Hematopoietic multipotent progenitor cell treated with erythropoietin and hydrocortisone succinate and interleukin-3 and kit ligand, for 17 days (in vitro differentiated cells): ENCODE data around the gene CACNA2D1.
A peak's percentile ranks its signal among the peaks of the same experiment; 100 is the strongest.

Source experiments
- DNase-seq: peaks from one replicate; pipeline ENCODE4 v3.0.0-alpha.2; 2015; ENCODE audit warnings: low spot score

Gene CACNA2D1

DNA sequence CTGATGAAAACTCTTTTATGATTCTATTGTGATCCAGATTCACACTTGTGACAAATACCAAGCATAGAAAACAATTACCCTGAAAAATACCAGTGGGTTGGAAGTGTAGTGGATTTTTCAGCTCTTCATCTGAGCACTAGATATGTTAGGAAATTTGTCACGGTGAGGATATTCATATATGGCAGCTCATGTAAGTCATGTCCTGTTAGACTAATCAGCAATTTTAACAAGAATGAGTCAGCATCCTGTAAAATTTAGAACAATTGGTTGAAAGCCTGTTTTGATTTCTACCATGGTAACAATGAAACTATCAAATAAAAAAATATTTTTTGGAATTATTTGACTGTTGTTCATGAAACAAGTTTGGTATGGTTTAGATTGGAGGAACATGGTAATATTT, 334.3 kb downstream of the CACNA2D1 start:
- DNase-seq, result no peak

DNA sequence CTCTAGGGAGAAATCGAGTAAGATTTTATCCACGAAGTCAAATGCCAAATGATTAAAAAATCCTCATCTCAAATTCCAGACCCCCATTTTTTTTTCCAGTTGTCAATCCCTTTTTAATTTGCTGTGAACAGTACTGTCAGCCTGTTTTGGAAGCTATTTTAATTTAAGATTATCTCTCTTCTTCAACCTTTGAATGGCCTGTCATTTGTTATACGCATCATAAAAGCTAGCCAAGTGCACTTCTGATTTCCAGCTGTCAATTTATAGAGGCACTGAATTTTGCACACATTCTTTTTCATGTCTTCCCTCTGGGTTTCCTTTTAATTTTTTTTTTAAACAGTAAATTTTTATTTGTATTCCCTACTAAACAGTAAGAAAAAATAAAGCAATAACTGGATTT, 337.4 kb downstream of the CACNA2D1 start:
- DNase-seq, result no peak

DNA sequence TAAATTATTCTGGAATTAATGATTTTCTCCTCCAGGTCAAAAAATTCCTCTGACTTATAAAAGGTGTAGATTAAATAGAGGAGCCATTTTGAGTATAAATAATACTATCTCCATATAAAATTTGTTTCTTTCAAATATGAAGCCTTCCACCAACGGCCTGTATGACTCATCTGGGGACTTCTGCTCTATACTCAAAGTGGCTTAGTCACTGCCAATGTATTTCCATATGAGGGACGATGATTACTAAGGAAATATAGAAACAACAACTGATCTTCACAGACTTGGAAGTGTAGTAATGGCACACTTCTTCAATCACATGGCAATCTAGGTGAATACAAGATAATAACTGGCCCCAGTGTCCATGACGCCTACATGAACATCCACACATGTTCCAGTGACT, 338.1 kb downstream of the CACNA2D1 start:
- DNase-seq, result no peak

DNA sequence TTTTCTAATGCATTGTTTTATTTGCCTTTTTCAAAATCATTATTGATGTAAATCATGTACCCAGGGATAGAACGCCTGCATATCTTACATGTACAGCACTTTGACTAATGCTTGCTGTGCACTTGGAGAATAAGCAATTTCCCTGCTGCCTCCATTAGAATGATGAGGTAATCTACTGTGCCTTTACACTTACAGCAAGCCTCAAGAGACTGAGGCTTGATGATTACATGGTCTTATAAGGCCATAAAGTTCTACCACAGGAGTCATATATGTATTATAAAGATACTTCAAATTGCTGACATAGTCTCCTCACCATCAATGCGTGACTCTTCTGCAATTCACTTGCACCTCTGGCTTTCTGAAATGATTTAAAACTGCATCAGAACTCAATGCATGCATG, 345.2 kb downstream of the CACNA2D1 start:
- no peak for DNase-seq

DNA sequence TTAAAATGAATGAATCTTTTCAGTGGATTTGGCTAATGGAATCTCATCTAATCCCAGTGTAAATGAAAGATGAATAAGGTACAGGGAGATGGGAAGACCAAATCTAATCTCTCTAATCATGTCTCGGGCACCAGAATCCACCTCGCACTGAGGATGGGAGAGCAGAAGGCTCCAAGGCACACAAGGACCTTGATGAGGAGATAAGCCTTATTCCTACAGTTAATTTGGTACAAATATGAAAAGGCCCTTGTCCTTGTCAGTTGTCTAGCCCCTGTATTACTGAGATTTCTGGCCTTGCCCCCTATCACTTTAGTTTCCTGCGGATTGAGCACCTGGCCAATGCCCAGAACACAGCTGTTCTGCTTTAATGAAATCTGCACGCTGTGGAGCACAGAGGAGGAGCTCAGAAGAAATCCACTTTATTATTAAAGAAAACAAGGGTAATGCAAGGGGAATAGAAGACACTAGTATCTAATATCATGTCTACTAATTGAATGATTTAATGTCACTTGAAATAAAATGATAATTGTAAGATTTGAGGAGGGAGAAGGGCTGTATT, 352.4 kb downstream of the CACNA2D1 start:
- no peak for DNase-seq

DNA sequence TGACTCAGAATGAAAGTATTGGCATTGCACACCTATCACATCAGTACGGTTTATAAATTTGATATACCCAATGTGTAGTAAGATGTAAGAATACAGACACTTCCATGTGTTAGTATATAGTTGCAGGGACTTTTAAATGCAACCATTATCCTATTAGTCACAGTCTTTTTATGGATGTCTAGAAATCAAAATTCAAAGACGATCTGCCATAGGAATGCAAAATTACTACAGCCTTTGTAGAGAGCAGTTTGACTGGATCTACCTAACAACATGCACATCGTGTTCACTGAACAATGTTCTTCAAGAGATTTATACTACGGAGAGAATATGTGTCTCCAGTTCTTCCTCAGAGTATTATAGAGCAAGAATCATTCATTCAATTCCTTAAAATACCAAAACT, 356.5 kb downstream of the CACNA2D1 start:
- no peak for DNase-seq

DNA sequence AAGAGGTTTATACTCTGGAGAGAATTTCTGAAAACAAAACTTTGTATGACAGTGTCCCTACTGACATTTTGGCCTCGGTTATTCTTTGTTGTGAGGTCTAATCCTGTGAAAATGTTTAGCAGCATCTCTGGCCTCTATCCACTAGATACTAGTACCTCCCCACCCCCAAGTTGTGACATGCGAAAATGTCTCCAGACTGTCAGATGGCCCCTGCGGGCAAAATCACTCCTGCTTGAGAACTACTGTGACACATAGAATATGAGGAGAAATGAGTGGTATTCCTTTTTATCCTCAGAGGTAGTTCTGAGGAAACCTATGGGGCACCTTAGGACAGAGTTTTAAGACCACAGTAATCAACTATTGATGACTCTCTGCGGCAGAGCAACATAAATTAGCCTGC, 358.5 kb downstream of the CACNA2D1 start:
- DNase-seq, result no peak

DNA sequence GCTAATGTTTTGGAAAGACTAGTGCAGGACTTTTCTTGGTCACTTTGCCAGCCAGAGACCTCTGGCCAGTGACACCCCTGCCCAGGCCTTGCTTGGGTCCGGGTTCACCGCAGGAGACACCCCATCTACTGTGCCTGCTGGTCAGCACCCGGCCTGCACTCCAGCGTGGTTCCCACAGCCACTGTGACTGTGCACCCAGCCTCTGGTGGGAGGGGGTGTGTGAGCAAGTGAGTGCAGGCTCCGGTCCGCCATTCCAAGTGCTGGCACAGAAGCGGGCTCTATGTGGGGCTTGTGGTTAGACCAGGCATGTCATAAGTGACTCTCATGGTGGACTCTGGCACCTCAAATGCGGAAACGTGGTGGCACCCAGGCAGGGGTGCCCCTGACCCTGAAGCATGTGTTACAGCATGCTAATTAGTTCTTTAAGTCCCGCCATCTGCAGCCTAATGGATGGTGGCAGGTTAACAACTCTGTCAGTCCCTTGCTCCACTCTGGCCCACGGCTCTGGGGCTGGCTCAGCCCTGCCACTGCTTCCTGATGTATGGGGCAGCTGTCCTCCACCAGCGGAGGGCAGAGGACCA, 361.8 kb downstream of the CACNA2D1 start:
- no peak for DNase-seq

DNA sequence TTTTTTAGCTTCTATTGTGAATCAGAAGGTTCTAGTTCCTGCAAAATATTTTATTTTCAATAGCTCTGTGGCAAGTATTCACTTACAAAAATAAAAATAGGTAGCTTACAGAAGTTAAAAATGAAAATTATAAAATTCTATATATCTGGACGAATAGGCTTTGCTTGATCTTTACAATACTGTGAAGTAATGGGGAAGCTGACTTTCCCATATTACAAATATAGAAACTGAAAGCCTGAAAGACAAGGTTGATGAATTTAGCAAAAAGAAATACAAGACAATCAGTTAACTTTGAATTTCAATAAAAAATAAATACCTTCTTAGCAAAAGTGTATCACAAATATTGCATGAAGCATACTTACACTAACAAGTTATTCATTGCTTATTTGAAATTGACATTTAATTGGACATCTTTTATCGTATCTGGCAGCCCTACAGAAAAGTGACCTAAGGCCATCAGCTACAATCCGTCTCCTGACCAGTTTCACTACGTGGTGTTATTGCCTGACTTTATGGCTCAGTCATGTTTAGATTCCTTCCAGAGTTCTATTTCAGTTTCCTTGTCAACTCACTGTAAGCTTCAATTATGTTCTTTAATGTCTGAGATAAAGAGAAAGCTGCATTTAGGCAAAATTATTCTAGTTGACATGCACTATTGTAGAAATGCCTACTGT, 363.2 kb downstream of the CACNA2D1 start:
- DNase-seq, result no peak

DNA sequence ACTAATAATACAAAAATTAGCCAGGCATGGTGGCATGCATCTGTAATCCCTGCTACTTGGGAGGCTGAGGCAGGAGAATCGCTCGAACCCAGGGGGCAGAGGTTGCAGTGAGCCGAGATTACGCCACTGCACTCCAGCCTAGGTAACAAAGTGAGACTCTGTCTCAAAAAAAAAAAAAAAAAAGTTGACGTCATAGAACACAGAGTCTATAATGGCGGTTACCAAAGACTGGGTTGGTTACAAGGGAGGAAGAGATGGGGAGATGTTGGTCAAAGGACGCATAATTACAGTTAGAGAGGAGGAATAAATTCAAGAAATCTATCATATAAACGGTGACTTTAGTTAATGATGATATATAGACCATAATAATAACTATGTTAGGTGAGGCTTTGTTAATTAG, 364.1 kb downstream of the CACNA2D1 start:
- DNase-seq, result no peak

DNA sequence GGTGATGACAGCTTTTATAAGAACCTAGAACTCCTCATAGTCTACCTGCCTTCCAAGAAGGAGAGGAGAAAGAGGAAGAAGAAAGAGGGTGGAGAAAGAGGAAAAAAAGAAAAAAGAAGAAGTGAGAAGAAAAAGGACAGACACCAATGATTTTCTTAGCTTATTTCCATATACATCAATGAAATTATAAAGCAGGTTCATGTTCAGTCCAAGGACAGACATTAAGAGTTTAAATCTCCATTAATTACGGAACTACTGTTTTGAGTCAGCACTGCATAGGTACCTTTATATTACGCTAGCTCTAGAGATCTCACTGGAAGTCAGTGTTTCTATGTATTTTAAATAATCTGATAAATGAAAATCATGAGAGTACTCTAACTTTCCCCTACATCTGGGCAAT, 364.8 kb downstream of the CACNA2D1 start:
- DNase-seq, result no peak

DNA sequence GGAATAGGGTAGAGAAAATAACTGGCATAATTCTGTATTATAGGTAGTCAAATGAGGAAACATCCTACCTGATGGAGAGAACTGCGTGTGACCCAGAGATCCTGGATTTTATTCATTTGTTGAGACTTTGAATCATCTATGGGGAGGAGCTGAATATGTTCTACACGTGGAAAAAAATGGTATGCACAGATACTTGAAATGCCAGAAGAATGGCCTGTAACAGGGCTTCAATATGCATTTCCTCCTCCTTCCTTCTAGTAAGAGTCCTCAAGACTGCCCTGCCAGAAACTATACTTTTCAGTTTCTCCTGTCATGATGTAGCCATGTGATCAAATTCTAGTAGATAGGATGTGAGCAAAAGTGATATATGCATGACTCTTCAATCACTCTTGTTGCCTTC, 372.1 kb downstream of the CACNA2D1 start:
- no peak for DNase-seq

DNA sequence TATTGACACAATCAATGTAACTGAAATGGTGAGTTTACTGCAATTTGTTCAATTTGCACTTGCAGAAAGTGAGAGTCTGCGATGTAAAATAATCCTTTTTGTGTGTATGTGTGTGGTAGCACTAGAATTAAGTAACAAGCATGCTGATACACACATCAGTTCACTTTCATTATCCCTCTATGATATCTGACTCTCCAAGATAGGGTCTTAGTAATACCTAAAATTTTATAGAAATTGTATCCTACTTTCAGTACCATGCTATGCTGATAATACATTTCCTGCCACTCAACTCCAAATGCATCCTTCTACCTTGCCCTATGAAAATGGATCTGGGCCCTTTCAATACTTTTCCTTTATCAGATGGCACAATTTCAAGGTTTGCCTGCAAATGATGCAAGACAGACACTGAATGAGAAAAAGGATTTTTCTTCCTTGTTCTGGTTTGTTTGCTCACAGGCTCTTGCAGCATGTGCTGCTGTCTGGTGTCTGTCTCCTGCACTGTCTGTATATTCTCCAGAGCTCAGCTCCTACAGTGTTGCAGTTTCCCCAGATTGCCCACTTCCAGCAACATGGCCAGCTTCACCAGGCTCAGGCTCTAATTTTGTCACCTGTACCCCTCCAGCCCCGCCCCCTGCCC, 375.8 kb downstream of the CACNA2D1 start:
- DNase-seq, result no peak

DNA sequence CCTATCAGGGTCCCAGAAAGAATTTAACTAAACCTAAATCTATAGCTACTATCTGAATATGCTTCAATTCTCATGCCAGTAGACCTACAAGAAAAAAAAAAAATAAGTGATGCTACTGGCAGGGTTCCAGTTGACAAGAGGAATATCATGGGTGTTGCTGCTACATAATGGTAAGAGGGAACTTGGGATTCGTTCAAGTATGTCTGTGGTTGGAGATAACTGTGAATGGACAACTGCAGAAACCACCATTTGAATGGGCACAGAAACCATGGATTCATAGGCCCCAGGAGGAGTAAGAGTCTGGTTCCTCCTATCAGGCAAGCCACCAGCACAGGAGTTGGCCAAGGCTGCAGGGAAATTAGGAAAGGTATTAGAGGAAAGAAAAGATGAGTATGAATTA, 386.1 kb downstream of the CACNA2D1 start:
- no peak for DNase-seq

DNA sequence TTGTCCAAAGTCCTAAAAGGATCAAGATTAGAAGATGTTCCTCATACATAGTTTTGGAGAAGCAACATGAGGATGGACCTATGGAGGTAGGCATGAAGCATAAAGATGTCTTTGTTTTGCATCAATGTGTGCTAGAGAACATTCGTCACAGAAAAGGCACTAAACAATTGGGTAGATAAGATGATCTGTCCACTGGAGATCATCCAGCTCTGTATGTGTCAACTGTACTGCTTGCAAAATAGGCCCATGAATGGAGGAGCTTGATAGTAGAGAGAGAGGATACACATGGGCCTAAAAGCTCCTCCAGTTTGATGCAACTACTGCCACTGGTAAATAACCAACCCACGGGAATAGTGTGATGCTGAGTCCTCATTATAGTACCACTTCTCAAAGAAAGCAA, 387.3 kb downstream of the CACNA2D1 start:
- no peak for DNase-seq

DNA sequence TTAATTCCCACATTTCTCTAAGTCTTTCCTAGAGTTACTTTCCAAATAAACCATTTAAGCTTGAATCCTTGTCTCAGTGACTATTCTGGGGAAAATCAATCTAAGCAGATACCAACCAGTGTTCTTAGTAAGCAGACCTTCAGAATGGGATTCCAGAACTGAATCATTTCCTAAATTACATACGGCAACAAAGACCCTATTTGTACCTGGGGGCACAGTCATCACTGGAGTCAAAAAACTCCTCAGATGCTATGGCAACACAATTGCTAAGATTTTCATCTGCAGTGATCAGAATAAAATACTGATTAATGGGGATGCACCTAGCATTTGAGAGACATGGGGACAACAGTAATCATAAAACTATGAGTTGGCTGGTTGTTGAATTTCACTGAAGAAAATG, 389.0 kb downstream of the CACNA2D1 start:
- DNase-seq, result no peak

DNA sequence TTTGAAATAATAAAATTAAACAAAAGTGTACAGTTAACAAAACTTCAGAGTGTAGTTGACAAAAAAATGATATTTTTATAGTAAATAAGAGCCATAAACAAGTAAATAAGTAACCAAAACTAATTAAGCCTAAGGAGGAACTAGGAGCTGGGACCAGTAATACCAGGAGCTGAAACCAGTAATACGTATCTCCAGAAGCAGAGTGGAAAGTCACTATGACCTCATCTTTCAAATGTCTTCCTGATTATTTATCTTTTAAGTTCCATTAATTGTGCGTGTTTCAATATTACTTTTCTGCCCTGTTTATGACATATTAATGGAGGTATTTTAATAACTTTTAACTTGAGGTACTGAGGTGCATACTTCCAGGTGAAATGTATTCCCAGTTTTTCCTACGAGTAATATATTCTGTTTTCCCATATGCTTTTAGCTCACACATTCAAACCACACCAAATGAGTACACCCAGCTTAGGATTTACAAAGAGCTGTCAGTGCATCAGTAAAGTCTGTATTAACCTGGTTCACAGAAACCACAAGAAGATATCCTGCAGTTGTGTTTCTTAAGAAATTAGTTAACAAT, 390.0 kb downstream of the CACNA2D1 start:
- no peak for DNase-seq

DNA sequence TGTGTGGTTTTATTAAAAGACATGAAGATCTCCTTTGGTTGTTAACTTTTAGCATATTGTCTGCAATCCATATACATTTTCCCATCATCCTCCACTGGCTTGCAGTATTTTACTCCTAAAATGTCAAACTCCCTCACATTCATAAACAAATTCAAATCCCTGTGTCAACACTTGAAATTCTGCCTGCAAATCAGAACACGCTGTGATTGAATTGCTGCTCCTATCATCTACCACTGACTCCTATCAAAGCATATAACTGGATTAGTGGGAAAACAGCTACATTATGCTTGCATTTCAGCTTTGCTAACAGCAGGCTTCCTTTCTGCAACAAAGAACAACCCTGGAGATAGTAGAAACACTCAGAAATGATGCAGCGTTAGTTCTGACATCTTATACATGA, 392.0 kb downstream of the CACNA2D1 start:
- no peak for DNase-seq

DNA sequence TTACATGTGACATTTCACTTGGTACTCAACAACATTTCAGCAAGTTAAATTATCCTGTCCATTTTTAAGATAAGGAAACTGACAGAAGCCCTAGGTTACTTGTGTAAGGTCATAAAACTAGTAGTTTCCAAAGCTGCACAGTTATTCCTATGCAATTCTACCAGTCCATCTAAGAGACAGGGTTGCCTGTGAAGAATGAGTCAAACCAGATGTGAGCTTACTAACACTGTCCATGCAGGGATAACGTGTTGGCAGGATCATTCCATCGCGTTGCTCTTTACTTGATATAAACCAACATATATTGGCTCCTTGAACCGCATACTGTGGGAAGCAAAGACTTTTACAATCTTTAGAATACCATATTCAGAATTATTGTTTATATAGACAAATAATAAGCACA, 392.8 kb downstream of the CACNA2D1 start:
- DNase-seq, result no peak

DNA sequence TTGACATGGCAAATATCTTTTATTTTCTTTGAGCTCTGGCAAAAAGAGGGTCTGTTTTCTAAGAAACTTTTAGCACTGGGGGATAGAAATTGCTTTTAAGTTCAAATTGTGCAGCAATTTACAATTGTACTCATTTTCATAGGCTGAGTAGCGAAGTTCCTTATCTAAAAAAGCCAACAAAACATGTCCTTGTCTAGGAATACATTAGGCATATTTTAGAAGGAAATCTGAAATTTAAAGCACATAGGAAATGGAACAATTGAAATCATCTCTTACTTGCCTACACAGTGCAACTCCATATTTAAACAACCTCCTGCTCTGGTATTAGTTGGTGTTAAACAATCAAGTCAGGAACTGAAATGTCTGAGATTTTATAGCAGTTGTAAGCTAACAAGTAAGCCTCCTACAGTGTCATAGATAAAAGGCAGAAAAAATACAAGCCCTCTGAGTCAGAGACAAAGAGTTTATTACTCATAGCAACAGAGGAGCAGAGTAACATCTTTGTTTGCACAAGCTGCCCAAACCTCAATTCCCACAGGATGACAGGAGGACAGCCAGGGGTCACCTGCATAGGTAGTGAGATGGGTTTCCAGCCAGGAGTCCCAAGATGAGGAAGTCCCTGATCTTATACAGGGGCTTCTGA, 393.6 kb downstream of the CACNA2D1 start:
- no peak for DNase-seq

DNA sequence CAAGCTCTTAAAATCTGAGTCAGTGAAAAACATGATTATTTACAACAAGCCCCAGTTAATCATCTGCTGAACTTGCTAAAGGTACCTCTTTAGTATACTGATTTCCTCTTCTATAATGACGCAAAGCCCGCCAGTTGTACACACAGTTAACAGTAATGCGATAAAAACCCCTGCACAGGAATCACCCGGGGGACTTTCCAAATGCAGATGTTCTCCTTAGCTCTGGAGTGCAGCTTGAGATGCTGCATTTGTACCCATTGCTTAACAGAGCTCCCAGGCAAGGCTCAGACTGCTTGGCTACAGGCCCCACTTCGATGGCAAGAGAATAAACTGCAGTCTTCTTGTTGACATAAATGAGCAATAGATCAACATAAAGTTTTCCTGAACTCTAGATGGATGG, 394.1 kb downstream of the CACNA2D1 start:
- no peak for DNase-seq

DNA sequence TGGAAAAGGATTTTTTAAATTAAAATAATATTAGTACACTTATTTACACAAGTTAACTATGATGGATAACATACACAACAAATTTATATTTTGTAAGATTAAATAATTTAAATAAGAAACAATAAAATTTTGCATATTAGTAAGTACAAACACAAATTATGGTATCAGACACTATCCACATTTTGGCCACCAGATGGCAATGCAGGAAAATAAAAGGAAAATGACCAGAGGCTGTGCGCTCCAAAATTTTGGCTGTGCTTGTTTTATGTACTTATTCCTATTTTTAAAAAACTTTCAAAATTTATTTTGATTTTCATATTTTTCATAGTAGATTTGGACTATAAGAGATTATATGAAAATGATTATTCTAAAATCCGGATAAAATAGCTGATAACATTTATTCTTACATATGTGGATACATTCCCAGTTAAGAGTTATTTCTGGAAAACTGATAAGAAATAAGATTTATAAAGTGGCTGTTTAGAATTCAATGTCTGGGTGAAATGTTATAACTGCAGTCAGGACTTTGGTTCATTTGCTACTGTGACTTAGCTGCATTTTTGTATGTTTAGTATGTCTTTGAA, 399.0 kb downstream of the CACNA2D1 start:
- DNase-seq, result peak; percentile 21
